Coronary artery (tissue), 2 donors: ENCODE data around the gene CX3CL1.

Experiments used
- DNase-seq: peaks from one replicate; pipeline ENCODE4 v3.0.0-alpha.2; 2017; ENCODE audit warnings: low spot score
- H3K27ac ChIP-seq, 2 donors: fragments of 200-600 bp; sonication (generic); one replicate each; pipeline ENCODE4 v1.5.1; 2016 to 2019
- H3K4me3 ChIP-seq: fragments of 200-600 bp; sonication (generic); 2 replicates; pipeline ENCODE4 v1.5.1; 2016; ENCODE audit warnings: mild to moderate bottlenecking, moderate library complexity
- CTCF ChIP-seq: fragments of 200-600 bp; sonication (generic); IDR thresholded peaks from one replicate; pipeline ENCODE4 v1.5.1; 2019; ENCODE audit warnings: antibody characterized with exemption

The CX3CL1 gene

GRCh38 chr16:57430955-57431354 is 58.7 kb downstream of the CX3CL1 start:
- no peak for DNase-seq
- H3K27ac ChIP-seq = no peak overlapping the region
- H3K4me3 ChIP-seq = no peak overlapping the region
- TF ChIP-seq CTCF = no peak

- no peak overlapping the region for H3K27ac ChIP-seq
- DNase-seq = no peak
- no peak for TF ChIP-seq CTCF
- no peak overlapping the region for H3K4me3 ChIP-seq
These were observed 60.2 kb downstream of the CX3CL1 start for GRCh38 chr16:57432505-57432904.

- Histone ChIP-seq H3K27ac (no peak overlapping the region), H3K4me3 (no peak overlapping the region)
- DNase-seq = no peak
- no peak for TF ChIP-seq CTCF
These were observed 60.7 kb downstream of the CX3CL1 start for GRCh38 chr16:57432989-57433388.

- H3K27ac ChIP-seq = no peak overlapping the region
- TF ChIP-seq CTCF = no peak
- DNase-seq = no peak
- H3K4me3 ChIP-seq = no peak overlapping the region
These were observed 61.7 kb downstream of the CX3CL1 start for GRCh38 chr16:57434003-57434402.
